Esophagus mucosa (tissue), 1 donor: ENCODE measurements around the gene ASTN2. TPM values are rescaled to one million over a fixed set of nuclear protein-coding genes. Genes with fewer than 3 reads are reported as not detected.

ENCODE experiments used
- ATAC-seq: fragments of 200-7000 bp; cut with Tn5 transposase; one replicate; pipeline ENCODE4 v1.9.1; 2020
- total RNA-seq: library from RNA; stranded (reverse); gene quantifications from one replicate; pipeline ENCODE4 v1.2.4, GENCODE V29; 2023
- donor health status: DM: yes; HTN: yes; CAD: no.

Gene ASTN2
- total RNA-seq, 1 donor from 2014 or later = 1.00 TPM

DNA sequence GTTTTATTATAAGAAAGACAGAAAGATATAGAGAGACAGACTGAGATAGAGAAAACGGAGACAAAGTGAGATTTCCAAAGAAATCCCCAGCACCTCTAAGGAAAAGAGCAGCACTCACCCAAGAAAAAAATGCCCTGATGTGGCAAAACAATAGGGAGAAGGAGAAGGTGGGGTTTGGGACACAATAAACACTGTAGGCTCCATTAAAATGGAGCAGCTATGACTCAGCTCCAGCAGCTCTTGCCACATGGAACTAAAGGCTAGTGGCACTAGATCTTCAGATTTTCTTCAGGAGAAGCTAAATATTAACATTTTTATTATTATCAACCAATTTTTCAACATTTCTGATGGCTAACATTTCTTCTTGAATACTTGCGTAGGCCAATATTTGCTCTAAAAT lies 406.0 kb downstream of the ASTN2 start:
- no peak for ATAC-seq

DNA sequence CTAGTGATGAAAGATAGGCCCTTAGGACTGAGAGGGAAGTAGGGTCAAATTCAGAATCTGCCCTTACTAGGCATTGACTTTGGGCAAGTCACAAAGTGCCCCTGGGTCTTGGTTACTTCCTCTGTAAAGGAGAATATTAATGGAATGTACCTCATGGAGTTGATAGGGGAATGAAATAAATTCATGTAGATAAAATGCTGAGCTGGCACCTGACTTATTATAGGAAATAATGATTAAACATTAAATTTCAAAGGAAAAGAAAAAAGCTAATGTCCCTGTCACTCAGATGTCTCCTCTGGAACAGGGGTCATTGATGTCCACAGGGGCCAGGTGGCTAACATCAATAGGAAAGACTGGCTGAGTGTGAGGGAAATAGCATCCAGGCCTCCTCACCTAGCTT lies 406.4 kb downstream of the ASTN2 start:
- ATAC-seq = no peak

DNA sequence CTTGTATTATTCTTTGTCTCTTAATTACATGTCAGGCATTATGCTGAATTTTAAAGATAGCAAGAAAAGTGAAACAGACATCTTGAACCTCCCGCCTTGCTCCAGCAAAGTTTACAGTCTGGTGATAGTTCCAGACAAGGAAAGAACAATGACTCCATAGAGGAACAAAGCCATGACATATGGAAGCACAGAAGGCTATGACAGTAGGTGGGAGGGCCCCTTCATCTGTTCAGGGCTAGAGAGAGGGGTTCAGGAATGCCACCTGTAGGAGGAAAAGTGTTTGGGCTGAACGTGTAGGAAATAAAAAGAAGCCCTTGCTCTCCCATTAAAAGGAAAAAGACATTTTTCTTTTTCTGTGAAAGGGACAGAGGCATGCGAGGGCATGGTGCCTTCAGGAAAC lies 412.2 kb downstream of the ASTN2 start:
- ATAC-seq = no peak

DNA sequence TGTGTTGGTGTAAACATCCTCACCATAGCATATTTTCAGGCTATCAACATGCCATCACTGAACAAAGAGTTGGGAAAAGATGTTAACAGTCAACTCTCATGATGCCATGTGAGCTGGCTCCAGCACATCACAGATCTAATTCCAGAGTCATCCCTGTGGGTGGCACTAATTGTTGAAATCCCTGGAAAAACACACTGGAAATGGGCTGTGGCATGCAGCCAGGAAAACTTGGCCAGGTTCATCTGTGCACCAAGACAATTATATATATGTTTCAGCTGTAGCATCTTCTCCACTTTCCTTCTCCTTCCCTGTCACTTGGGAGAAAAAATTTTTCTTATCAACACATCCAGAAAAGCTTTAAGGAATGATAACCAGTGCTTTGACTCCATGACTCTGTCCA lies 414.0 kb downstream of the ASTN2 start:
- ATAC-seq = no peak

DNA sequence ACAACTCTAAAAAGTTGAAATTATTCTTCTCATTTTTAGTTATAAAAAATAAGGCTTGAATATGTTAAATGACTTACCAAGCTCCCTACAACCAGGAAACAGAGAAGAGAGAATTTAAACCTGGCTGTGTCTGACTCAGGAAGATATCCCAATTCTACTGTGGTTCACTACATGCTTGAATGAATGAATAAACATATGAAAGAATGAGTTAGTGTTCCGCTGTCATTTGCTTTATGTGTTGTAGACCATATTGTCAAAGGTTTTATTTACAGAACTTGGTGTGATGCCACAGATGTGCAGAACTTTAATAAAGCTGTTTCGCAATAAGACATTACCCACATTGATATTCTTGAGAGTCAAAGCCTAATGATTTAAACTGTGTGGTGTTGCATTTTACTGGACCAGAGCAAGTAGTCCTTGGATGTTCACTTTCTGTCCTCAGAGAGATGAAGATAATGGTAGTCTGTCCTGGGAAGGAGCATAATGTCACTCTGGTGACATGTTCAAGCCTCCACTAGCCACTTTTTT lies 414.6 kb downstream of the ASTN2 start:
- ATAC-seq = no peak

DNA sequence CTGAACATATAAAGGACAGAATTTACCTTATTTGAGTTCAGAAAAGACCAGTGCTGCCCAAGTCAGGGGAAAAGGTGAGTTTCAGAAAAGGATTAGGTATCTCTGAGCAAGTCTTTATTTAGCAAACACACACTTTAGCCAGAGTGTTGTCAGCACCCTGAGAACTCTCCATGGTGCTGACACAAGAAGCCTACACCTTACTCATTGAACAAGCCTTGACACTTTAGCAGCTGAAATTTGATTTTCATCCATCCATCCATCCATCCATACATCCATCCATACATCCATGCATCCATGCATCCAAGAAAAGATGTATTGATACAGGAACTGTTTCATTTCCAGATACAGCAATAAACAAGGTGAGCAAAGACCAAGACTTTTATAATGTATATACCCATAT lies 416.6 kb downstream of the ASTN2 start:
- no peak for ATAC-seq

DNA sequence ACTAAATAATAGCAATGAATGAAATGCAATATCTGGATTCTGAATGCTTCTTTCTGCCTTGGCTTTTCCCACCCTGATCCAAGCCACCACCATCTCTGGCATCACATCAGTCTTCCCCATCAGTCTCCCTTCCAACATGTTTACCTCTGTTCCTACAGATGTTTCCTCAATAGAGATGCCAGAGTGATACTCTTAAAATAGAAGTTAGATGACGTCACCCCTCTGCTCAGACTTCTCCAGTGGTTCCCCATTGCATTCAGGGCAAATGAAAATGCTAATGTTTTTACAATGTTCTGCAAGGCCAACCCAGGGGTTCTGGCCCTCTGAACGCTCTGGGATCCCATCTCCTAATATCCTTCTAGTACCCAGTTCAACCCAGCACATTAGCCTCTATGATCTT lies 422.0 kb downstream of the ASTN2 start:
- no peak for ATAC-seq

DNA sequence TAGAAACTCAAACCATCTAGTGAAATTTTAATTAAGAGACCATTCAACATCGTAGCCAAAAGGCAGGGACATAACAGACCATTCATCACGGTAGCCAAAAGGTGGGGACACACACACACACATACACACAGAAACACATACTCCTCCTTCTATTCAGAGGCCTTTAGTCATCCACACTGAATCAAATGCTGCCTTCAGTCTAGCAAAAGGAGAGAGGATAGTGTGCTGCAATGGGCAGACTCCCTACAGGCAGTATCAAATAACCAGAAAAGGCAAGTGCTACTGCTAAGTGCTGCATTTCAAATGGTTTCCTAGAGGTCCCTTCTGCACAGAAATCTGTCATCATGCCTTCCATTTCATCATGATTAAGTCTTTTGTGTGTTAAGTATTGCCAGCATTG lies 423.8 kb downstream of the ASTN2 start:
- ATAC-seq = no peak

DNA sequence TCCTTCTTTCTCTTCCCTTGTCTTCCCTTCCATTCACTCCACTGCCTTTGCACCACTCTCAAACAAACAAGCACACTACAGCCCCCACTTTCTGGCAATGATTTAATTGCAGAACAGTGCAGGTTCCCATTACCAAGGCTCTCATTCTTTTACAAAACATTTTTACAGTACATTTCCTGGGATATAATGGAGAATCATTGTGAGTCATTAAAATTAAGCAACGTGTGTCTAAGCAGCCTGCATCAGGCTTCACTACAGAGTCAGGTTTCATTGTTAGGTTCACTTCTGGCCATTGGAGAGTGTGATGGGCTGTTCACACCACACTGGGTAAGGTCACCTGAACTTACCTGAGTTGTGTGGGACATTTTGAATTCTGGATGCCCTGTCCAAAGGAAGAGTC lies 424.3 kb downstream of the ASTN2 start:
- ATAC-seq = no peak

DNA sequence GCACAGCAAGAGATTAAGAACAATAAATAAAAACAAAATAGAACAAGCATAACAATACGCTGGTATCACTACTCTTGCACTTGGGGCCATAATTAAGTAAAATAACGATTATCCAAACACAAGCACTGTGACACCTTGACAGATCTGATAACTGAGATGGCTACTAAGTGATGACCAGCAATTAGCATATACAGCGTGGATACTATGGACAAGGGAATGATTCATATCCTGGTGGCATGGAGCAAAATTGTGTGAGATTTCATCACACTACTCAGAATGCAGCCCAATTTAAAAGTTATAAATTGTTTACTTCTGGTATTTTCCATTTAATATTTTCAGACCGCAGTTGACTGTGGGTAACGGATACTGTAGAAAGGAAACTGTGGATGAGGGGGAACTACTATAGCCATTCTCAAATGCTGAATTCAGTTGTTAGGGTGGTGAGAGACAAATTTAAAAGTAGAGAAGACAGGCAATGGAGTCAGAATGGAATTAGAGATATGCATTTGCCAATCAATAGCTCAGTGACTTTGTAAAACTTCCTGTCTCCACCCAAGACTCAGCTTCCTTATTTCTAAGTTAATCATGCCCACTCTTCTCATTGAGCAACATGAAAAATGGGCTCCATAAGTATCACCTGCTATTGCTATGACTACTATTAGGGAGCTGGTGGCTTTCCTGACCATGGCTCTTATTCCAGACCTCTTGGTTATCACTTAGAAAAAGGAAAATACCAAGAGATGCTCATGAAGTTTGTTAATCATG lies 427.0 kb downstream of the ASTN2 start:
- no peak for ATAC-seq

DNA sequence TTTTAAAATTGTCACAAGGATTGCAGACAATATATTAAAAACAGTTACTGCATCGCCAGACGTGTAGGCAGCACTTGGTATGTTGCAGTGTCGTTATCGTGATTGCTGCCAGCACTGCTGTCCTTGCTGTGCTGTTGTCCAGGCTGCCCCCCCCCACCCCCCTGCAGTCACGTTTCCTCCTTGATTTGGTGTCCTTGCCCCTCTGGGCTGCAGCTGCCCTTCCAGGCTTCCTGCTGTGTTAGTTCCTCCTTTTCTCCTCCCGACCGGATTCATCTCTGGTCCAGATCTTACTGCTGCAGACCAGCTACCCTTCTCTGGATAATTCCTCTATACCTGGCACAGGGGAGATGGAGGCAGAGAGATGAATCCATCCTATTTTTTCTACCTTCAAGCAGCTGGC lies 428.8 kb downstream of the ASTN2 start:
- no peak for ATAC-seq

DNA sequence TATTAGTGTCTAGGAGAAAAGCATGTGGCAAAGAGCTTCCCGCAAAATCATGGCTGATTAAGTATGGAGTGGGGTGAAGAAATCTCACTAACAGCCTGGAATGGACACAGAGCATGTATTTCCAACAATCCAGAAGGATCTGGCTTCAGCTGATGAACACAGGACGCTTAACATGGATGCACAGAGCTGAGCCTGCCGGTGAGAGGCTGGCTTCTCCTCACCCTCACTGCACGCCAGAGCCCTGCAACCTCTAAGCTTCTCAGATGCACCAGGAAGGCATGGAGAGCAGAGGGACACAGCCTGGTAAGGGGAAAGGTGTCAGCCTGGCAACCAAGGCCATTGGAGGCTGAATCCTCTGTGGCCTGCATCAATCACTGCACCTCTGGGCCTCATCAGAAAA lies 429.3 kb downstream of the ASTN2 start:
- ATAC-seq = no peak

DNA sequence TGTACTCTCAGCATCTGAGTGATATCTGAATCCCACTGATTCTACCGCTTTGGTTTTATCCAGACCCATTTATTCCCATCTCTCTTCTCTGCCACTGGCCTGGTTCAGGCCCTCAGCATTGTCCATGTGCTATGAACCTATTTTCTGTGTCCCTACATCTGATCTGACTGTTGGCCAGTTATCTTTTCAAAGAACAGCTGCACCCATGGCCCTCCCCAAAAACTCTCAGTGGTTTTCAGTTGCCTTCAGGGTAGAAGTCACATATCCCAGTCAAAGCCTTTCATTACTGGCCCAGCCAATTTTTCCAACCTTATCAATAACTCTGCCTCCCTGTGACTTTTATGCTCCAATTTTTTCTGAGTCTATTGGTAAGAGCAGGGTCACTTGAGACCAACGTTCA lies 430.7 kb downstream of the ASTN2 start:
- no peak for ATAC-seq

DNA sequence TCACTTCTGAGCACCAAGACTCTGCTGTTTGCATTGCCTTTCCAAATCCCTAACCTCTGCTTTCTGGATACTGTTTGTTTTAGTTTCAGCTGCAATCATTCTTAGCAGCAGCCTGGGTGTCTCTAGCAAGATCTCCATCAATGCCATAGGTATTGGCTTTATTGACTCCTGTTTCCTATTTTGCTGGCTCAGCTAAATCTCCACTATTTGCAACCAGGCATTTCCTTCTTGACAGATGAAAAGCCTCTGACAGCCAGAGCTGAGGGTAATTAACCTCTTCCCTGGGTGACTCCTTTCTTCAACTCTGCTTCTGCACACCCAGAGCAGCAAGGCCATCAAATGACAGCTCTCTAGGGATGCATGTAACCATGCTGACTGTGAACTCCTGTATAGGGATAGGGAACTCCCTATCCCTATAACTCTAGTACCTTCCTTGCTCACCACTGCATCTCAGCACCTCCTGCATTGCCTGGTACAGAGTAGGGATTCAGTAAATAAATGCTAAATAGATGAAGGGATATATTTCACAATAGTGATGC lies 434.2 kb downstream of the ASTN2 start:
- no peak for ATAC-seq

DNA sequence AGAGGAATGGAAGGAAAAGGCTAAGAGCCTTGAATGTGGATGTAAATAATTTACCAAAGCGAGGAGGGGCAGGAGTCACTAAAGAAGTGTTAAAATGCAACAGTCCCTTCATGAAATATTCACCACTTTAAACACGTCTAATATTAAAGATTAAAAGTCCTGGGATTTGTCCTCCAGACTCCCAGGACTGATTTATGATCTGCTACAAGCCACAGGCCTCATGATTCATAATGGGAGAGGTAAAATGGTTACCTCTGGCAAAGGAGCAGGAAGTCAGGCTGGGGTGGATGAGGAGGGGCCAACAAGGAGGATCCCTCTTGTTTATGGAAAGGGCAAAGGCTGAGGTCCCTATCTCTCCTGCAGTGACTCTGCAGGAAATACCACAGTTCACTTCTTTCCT lies 435.4 kb downstream of the ASTN2 start:
- ATAC-seq = no peak

DNA sequence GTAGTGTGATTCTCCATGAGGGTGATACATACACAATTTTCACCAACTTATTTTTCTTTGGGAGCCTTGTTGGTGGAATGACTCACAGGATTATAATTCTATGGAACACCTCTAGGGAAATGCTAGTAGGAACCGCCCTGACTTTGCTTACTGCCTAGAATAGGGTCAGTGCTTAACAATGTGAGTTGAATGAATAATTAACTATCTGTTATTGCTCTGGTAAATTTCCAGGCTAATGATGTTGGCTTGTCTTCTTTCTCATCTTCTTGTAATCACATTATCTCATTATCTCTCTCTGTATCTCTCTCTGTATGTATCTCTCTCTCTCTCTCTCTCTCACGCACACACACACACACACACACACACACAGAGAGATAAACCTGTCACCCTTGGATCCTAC lies 436.7 kb downstream of the ASTN2 start:
- ATAC-seq = no peak

DNA sequence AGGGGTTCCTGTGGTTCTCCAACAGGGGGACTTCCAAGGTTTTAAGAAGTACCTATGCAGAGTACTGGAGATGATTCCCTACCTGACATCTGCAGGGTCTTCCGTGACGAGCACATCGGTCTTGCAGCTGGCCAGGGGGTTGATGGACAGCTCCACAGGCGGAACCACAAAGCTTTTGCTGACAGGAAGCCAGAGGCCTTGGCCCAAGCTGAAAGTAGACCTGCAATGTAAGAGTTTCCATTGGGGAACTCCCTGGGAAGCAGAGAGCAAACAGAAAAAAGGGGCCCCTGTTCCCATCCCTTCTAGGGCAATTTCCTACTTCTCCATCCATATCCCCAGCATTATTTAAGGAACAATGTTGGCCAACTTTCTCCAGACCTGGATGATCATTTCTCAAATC lies 439.7 kb downstream of the ASTN2 start:
- ATAC-seq = no peak

DNA sequence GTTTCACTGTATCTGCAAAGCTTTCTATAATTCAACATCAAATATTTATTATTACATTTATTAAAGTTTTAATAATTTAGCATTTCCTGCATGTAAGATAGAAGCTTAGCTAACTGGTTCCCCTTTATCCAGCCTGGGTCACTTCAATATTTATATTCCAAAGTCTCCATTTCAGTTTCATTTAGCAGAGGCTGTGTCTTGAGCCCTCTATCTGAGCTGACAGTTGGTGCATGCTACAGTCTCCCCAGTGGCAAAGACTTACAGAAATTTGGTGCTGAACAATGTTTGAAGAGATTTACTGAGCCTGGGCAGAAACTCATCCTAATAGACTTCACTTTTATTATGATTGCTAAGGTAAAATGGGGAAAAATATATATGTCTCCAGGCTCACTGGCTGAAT lies 448.7 kb downstream of the ASTN2 start:
- no peak for ATAC-seq

DNA sequence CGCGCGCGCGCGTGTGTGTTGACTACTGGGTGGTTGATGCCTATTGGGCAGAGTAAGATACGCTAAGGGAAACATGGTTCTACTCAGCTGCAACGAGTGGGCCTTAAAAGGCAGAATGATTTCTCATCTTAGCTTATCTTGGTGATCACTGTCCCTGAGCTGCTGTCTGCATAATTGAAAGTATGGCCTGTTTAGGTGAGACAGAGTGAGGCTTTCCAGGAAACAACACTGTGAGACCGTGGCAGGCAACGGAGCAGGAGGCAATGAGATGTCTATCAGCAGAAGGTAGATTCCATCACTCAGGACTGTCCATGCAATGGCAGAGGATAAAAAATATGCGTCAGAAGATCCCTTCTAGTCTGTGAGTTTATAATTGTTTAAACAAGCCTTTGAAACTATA lies 450.6 kb downstream of the ASTN2 start:
- no peak for ATAC-seq

DNA sequence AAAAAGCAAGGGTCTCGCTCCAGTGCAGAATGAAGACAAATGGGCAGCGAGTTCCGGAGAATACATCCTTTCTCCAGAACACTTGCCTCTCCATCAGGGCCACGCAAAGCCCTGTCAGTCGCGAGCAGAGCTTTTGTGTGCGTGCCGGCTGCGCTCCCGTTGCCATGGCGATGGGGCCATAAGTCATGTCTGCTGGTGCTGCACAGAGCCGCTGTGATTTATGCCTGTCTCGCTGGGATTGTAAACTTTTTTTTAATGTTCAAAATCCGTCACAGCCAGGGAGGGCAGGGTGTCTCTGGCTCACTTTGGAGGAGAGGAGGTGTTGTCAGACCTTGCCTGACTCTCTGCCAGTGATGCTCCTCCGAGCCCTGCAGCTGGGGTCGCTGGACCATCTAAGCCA lies 455.0 kb downstream of the ASTN2 start:
- ATAC-seq = no peak

DNA sequence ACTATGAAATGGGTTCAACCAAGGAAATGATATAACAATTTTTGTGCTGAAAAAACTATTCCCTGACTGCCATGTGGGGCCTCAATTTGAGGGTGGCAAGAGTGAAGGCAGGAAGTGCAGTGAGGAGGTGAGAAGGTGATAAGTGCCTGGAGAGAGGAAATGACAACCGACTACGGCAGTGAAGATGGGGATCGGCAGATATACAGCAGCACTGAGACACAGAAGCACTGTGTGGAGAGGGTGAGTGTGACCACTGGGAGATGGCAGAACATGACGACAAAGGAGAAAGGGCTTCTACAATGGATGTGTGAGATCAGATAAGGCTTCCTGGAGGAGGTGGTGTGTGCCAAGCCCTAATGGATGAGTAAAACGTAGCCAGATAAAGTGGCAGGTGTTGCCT lies 456.0 kb downstream of the ASTN2 start:
- no peak for ATAC-seq

DNA sequence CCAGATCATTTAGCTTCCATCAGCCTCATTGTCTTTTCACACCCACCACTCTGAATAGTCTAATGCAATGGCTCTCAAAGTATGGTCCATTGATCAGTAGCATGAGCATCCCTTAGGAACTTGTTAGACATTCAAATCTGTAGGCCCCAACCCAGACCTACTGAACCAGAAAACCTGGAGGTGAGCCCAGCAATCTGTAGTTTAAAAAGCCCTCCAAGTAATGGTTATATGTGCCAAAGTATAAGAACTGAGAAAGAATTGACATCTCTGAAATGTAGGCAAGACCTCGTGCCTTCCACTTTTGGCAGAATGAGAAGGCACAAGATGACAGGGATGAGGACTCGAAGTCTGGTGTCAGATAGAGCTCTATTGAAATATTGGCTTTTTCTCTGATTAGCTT lies 460.1 kb downstream of the ASTN2 start:
- ATAC-seq = no peak

DNA sequence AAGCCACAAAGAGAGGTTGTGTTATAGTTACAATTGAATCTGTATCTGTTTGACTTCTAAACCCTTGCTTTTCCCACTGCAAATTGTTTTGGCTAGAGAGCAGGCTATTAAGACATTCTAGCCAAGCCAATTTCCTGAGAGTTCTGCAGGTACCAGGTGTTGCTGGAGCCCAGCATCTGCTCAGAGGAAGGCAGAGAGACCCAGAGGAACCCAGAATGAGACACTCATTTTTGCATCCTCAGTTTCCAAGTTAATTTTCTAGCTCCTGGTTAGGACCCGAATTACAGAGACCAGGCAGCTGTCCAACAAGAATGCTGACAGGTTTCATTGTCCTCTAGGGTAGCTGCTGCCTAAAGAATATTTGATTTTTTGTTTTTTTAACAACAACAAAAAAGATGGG lies 461.6 kb downstream of the ASTN2 start:
- no peak for ATAC-seq

DNA sequence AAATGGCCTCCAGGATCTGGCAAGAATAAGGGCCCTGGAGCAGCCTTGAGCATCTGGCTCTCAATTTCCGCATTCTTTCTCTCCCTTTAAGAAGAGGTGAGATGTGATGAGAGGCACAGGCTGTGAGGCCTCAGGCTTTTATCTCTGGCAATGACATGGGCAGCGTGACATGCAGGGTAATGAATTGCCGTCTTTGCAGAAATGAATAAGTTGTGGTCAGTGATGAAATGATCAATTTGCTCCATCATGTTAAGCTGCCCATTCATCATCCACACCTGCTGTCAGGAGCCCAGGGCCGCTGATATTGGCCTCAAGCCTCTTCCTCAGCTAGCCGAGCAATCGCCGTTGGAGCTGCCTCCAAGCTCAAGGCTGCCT lies 462.4 kb downstream of the ASTN2 start:
- ATAC-seq = no peak
